T-cell (primary cell): Measurements from ENCODE around the gene SGIP1. TPM values are rescaled to one million over a fixed set of nuclear protein-coding genes. Genes with fewer than 3 reads are reported as not detected.

Source experiments
- ATAC-seq, 4 experiments: fragments of 200-7000 bp in 3 of 4; fragments of 150-1000 bp in 1 of 4; cut with Tn5 transposase; replicated peaks in 1 of 4; 1 replicate in 3 of 4; 2 replicates in 1 of 4; pipeline ENCODE4 v1.10.0; 2021; ENCODE audit warnings: moderate library complexity in 3 of 4, mild to moderate bottlenecking in 2 of 4, moderate number of reproducible peaks in 1 of 4
- CTCF ChIA-PET, 2 donors: fragments of 300-600 bp; sonication (Branson Sonifier 250); formaldehyde crosslinking; loops; one replicate each; lab custom pipeline; 2022; ENCODE audit warnings: antibody characterized with exemption in 2 of 2; lab: Charles Lee
- POLR2A ChIA-PET, 2 donors: fragments of 300-600 bp; sonication (Branson Sonifier 250); formaldehyde crosslinking; loops; one replicate each; lab custom pipeline; 2022; ENCODE audit warnings: antibody characterized with exemption in 2 of 2; lab: Charles Lee
- DNase-seq, 35 experiments: peaks; one replicate each; pipeline versions ENCODE4 v3.0.0 to v3.0.0-alpha.2; 2013 to 2023
- H3K27ac ChIP-seq: one replicate; pipeline ENCODE4 v1.5.1; 2013; ENCODE audit warnings: low read length
- H3K27me3 ChIP-seq, 2 experiments: replicated peaks in 1 of 2; 1 replicate in 1 of 2; 2 replicates in 1 of 2; pipeline versions ENCODE4 v1.6.1 to v1.7.0; 2013; ENCODE audit warnings: low read length in 1 of 2, mixed read lengths in 1 of 2; ENCODE audit not compliant: control insufficient read depth in 2 of 2, insufficient read depth in 2 of 2; ENCODE audit errors: extremely low read depth in 1 of 2
- H3K36me3 ChIP-seq, 2 donors: 1 replicate in 1 of 2; 2 replicates in 1 of 2; pipeline versions ENCODE4 v1.6.1 to v1.7.0; 2013; ENCODE audit warnings: low read length in 1 of 2; ENCODE audit not compliant: control insufficient read depth in 2 of 2, insufficient read depth in 1 of 2; ENCODE audit errors: extremely low read depth in 1 of 2
- H3K4me1 ChIP-seq, 2 experiments: 1 replicate in 1 of 2; 2 replicates in 1 of 2; pipeline versions ENCODE4 v1.6.1 to v1.7.0; 2013; ENCODE audit warnings: low read length in 2 of 2, mixed read lengths in 1 of 2; ENCODE audit not compliant: insufficient read depth in 2 of 2, control insufficient read depth in 1 of 2; ENCODE audit errors: extremely low read depth in 1 of 2
- H3K4me3 ChIP-seq, 2 donors: 1 replicate in 1 of 2; 2 replicates in 1 of 2; pipeline versions ENCODE4 v1.5.1 to v1.7.0; 2013; ENCODE audit warnings: mild to moderate bottlenecking in 2 of 2, low read length in 1 of 2, moderate library complexity in 1 of 2; ENCODE audit not compliant: control insufficient read depth in 1 of 2; ENCODE audit errors: extremely low read depth in 1 of 2
- H3K9me3 ChIP-seq: 2 replicates; pipeline ENCODE4 v1.7.0; 2013
- H3K27ac Mint-ChIP-seq, 2 donors: one replicate each; pipeline ENCODE4 v1.8.0; 2020 to 2021; ENCODE audit warnings: mild to moderate bottlenecking in 2 of 2, mixed read lengths in 2 of 2
- H3K27me3 Mint-ChIP-seq, 2 donors: one replicate each; pipeline ENCODE4 v1.8.0; 2021 to 2022; ENCODE audit warnings: mixed read lengths in 2 of 2
- H3K36me3 Mint-ChIP-seq: one replicate; pipeline ENCODE4 v1.8.0; 2021; ENCODE audit warnings: mixed read lengths
- H3K4me1 Mint-ChIP-seq, 3 donors: one replicate each; pipeline ENCODE4 v1.8.0; 2020 to 2022; ENCODE audit warnings: mixed read lengths in 3 of 3, mild to moderate bottlenecking in 1 of 3
- H3K4me3 Mint-ChIP-seq, 3 donors: one replicate each; pipeline ENCODE4 v1.8.0; 2020 to 2022; ENCODE audit warnings: mild to moderate bottlenecking in 3 of 3, mixed read lengths in 3 of 3, moderate library complexity in 3 of 3
- H3K9me3 Mint-ChIP-seq, 3 donors: one replicate each; pipeline ENCODE4 v1.8.0; 2020 to 2022; ENCODE audit warnings: mixed read lengths in 3 of 3
- WGBS: methylation state at CpG from one replicate; pipeline ENCODE4 v1.1.5; 2013; ENCODE audit warnings: missing lambda C conversion rate; ENCODE audit not compliant: insufficient coverage; 5-methylcytosine and 5-hydroxymethylcytosine counted together
- total RNA-seq, 35 experiments: library from RNA in 6 of 35; stranded (reverse) in 6 of 35; fragments of 120-200 nt in 1 of 35; gene quantifications; one replicate each; pipeline versions ENCODE4 v1.2.1 to v1.2.4 and lab custom pipeline; 2013 to 2026

SGIP1 gene
- total RNA-seq, 5 donors from 2014 or later (not counting 1 experiment from before 2014, with no cell fraction given) = not detected

- DNase-seq (no peak), ATAC-seq (no peak)
- H3K4me1 Mint-ChIP-seq = no peaks in the 10 kb centered on the region
- Histone ChIP-seq H3K9me3 (no peaks in the 10 kb centered on the region), H3K36me3 (no peaks in the 10 kb centered on the region), H3K27me3 (no peaks in the 10 kb centered on the region), H3K27ac (no peak overlapping the region), H3K4me3 (no peak overlapping the region), H3K4me1 (no peaks in the 10 kb centered on the region)
- WGBS = no CpG with 5 or more reads among the region's 2 CpGs
- CTCF ChIA-PET = interaction anchor here in 1 of 2 donors (0.6 kb wide), 1 partner anchor 33 kb away, joined by 3 read pairs; no protein-coding TSS in a partner anchor
- no peaks in the 10 kb centered on the region for H3K36me3 Mint-ChIP-seq
- H3K27me3 Mint-ChIP-seq = peaks cover 6 to 8% of the 10 kb centered on the region in 2 donors
- H3K4me3 Mint-ChIP-seq = no peak overlapping the region
- H3K27ac Mint-ChIP-seq = no peak overlapping the region
- POLR2A ChIA-PET = no interaction called here
- no peaks in the 10 kb centered on the region for H3K9me3 Mint-ChIP-seq
Observed at GRCh38 chr1:66687358-66687757, 153.4 kb downstream of the SGIP1 start.

- no peaks in the 10 kb centered on the region for H3K4me1 ChIP-seq
- H3K36me3 ChIP-seq = no peaks in the 10 kb centered on the region
- H3K4me1 Mint-ChIP-seq = peaks cover 0 to 3% (median 0%) of the 10 kb centered on the region in 3 donors
- H3K27me3 Mint-ChIP-seq = peaks cover 3 to 14% of the 10 kb centered on the region in 2 donors
- H3K36me3 Mint-ChIP-seq = no peaks in the 10 kb centered on the region
- ATAC-seq = no peak
- no peak for DNase-seq
- no peaks in the 10 kb centered on the region for H3K9me3 ChIP-seq
- H3K9me3 Mint-ChIP-seq = no peaks in the 10 kb centered on the region
- POLR2A ChIA-PET = interaction anchor here in 1 of 2 donors (0.6 kb wide), 1 partner anchor 174 kb away, joined by 3 read pairs; no protein-coding TSS in a partner anchor
- CTCF ChIA-PET = no interaction called here
- H3K4me3 ChIP-seq = no peak overlapping the region
- no peak overlapping the region for H3K4me3 Mint-ChIP-seq
- H3K27ac ChIP-seq = no peak overlapping the region
- no peak overlapping the region for H3K27ac Mint-ChIP-seq
- H3K27me3 ChIP-seq = no peaks in the 10 kb centered on the region
- WGBS = 83% methylated on average over 3 of the region's 7 CpGs
Observed at GRCh38 chr1:66690666-66691381, 156.9 kb downstream of the SGIP1 start.

- H3K4me3 ChIP-seq = no peak overlapping the region
- H3K27ac ChIP-seq = no peak overlapping the region
- CTCF ChIA-PET = interaction anchor here in 1 of 2 donors (0.6 kb wide), 1 partner anchor 128 kb away, joined by 5 read pairs; no protein-coding TSS in a partner anchor
- H3K27me3 ChIP-seq = no peaks in the 10 kb centered on the region
- peaks cover 0 to 3% (median 0%) of the 10 kb centered on the region in 3 donors for H3K4me1 Mint-ChIP-seq
- no peaks in the 10 kb centered on the region for H3K4me1 ChIP-seq
- H3K9me3 ChIP-seq = no peaks in the 10 kb centered on the region
- no peak overlapping the region for H3K4me3 Mint-ChIP-seq
- no CpG with 5 or more reads among the region's 3 CpGs for WGBS
- no peak for DNase-seq
- no peaks in the 10 kb centered on the region for H3K36me3 ChIP-seq
- ATAC-seq = no peak
- no peak overlapping the region for H3K27ac Mint-ChIP-seq
- POLR2A ChIA-PET = interaction anchor here in 1 of 2 donors (0.5 kb wide), 1 partner anchor 140 kb away, joined by 4 read pairs; no protein-coding TSS in a partner anchor
- no peaks in the 10 kb centered on the region for H3K36me3 Mint-ChIP-seq
- peaks cover 5 to 14% of the 10 kb centered on the region in 2 donors for H3K27me3 Mint-ChIP-seq
- H3K9me3 Mint-ChIP-seq = no peaks in the 10 kb centered on the region
Observed at GRCh38 chr1:66692681-66693080, 158.7 kb downstream of the SGIP1 start.

- POLR2A ChIA-PET = no interaction called here
- Histone ChIP-seq H3K9me3 (no peaks in the 10 kb centered on the region), H3K4me1 (no peaks in the 10 kb centered on the region), H3K36me3 (no peaks in the 10 kb centered on the region), H3K27ac (no peak overlapping the region), H3K27me3 (no peaks in the 10 kb centered on the region), H3K4me3 (no peak overlapping the region)
- Mint-ChIP-seq H3K4me3 (no peak overlapping the region), H3K9me3 (no peaks in the 10 kb centered on the region), H3K36me3 (no peaks in the 10 kb centered on the region), H3K27ac (no peak overlapping the region), H3K4me1 (peaks cover 0 to 3% (median 0%) of the 10 kb centered on the region in 3 donors), H3K27me3 (peaks cover 7 to 16% of the 10 kb centered on the region in 2 donors)
- CTCF ChIA-PET = interaction anchor here in 1 of 2 donors (0.8 kb wide), 1 partner anchor 450 kb away, joined by 3 read pairs; no protein-coding TSS in a partner anchor
- ATAC-seq = no peak
- no peak for DNase-seq
Observed at GRCh38 chr1:66693856-66694255, 159.9 kb downstream of the SGIP1 start.

- H3K27ac Mint-ChIP-seq = no peak overlapping the region
- CTCF ChIA-PET = no interaction called here
- peaks cover 13 to 23% of the 10 kb centered on the region in 2 donors for H3K27me3 Mint-ChIP-seq
Observed at GRCh38 chr1:66695116-66695515, 161.2 kb downstream of the SGIP1 start.

GRCh38 chr1:66696771-66697170 lies 162.8 kb downstream of the SGIP1 start:
- no peak for DNase-seq
- Histone ChIP-seq H3K27ac (no peak overlapping the region), H3K9me3 (no peaks in the 10 kb centered on the region), H3K4me3 (no peak overlapping the region), H3K36me3 (no peaks in the 10 kb centered on the region), H3K27me3 (peaks cover 0 to 4% of the 10 kb centered on the region in 2 experiments), H3K4me1 (no peaks in the 10 kb centered on the region)
- POLR2A ChIA-PET = no interaction called here
- Mint-ChIP-seq H3K9me3 (no peaks in the 10 kb centered on the region), H3K27ac (no peak overlapping the region), H3K4me3 (no peak overlapping the region), H3K27me3 (peaks cover 11 to 19% of the 10 kb centered on the region in 2 donors), H3K36me3 (no peaks in the 10 kb centered on the region), H3K4me1 (peaks cover 0 to 3% (median 0%) of the 10 kb centered on the region in 3 donors)
- no peak for ATAC-seq
- CTCF ChIA-PET = interaction anchor here in 1 of 2 donors (0.7 kb wide), 1 partner anchor 37 kb away, joined by 3 read pairs; no protein-coding TSS in a partner anchor

More at GRCh38 chr1:66695116-66695515, 161.2 kb downstream of the SGIP1 start:
- WGBS = no CpG with 5 or more reads among the region's 5 CpGs
- ATAC-seq = no peak
- no peaks in the 10 kb centered on the region for H3K36me3 ChIP-seq
- POLR2A ChIA-PET = interaction anchor here in 1 of 2 donors (0.7 kb wide), 1 partner anchor 56 kb away, joined by 5 read pairs; no protein-coding TSS in a partner anchor
- H3K4me3 ChIP-seq = no peak overlapping the region
- Mint-ChIP-seq H3K36me3 (no peaks in the 10 kb centered on the region), H3K4me1 (peaks cover 0 to 3% (median 0%) of the 10 kb centered on the region in 3 donors), H3K9me3 (no peaks in the 10 kb centered on the region), H3K4me3 (no peak overlapping the region)
- H3K4me1 ChIP-seq = no peaks in the 10 kb centered on the region
- no peaks in the 10 kb centered on the region for H3K9me3 ChIP-seq
- peaks cover 0 to 4% of the 10 kb centered on the region in 2 experiments for H3K27me3 ChIP-seq
- H3K27ac ChIP-seq = no peak overlapping the region
- DNase-seq = no peak
